ENCODE results near the gene TMEM145.

DNA sequence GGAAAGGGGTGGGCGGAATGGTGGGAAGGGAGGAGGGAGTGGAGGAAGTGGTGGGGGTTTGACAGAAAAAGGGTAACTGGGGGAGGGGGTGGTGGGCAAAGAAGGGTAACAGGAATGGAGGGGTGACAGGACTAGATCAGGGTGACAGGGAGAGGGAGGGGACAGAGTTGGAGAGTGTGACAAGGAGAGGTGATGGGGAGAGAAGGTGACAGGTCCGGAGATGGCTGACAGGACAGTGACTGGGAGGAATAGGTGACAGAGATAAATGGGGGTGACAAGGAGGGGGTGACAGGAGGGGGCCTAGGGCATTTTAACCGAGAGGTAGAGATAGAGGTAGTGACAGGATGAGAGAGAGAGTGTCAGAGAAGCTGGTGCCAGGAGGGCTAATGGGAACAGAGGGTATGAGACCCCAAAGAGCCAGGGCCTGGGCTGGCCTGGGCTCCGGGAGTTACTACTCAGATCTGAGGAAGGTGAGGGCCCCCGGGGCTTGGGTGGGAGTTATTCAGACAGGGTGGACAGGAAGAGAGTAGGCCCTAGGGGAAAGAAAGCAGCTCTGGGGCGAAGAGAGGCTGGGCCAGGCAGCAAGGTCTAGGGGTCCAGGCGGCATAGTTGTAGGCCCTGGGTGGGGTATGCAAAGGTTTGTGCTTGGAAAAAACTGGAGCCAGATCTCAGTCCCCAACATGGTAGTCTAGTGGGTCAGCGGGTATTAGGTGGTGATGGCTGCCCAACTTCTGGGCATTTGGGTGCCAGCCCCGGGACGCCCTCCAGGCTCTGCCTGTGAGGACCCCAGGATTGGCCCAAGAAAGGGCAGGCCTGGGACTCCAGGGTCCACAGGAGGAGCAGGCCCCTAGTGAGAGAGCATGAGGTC, 43.4 kb upstream of the TMEM145 start:
- TF ChIP-seq, protein P1, sequence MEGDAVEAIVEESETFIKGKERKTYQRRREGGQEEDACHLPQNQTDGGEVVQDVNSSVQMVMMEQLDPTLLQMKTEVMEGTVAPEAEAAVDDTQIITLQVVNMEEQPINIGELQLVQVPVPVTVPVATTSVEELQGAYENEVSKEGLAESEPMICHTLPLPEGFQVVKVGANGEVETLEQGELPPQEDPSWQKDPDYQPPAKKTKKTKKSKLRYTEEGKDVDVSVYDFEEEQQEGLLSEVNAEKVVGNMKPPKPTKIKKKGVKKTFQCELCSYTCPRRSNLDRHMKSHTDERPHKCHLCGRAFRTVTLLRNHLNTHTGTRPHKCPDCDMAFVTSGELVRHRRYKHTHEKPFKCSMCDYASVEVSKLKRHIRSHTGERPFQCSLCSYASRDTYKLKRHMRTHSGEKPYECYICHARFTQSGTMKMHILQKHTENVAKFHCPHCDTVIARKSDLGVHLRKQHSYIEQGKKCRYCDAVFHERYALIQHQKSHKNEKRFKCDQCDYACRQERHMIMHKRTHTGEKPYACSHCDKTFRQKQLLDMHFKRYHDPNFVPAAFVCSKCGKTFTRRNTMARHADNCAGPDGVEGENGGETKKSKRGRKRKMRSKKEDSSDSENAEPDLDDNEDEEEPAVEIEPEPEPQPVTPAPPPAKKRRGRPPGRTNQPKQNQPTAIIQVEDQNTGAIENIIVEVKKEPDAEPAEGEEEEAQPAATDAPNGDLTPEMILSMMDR (conservative IDR thresholded peaks at IDR 0.05; ENCODE audit: low read depth, low read length) = no peak
- no peak for TF ChIP-seq EZH2 (IDR thresholded peaks at IDR 0.05; ENCODE audit: borderline replicate concordance, low read depth, low read length, poor library complexity, severe bottlenecking)

Data from A673 (cell line).